GM19193 (cell line): ENCODE results near the gene DTX3.

ENCODE experiments used
- POLR2A ChIP-seq: IDR thresholded peaks from 4 replicates; pipeline ENCODE4 v1.6.1; 2011; ENCODE audit not compliant: insufficient read depth, insufficient read length; ENCODE audit errors: extremely low read depth

Gene DTX3

DNA sequence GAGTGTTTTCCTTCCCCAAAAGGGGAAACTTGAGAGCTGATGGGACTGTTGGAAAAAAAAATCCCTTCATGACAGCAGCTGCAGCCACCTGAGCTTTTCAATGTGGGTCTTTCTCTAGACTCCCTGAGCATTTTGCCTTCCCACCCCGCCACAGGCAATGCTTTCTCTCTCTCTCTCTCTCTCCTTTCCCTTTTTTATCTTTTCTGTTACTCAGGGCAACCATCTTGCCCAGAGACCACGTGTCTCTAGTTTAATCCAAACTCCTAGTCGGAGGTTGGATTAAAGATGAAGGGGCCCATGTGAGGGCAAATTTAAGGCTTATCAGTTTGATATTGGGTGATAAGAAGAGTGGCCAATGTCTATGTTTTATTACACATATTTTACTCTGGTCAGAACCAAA, 54.3 kb downstream of the DTX3 start:
- TF ChIP-seq POLR2A, result no peak
